LNCAP (cell line): ENCODE measurements around the gene USP43.
A peak's percentile ranks its signal among the peaks of the same experiment; 100 is the strongest.

Source experiments
- CTCF ChIP-seq: fragments of 450-650 bp; IDR thresholded peaks from 2 replicates; pipeline ENCODE4 v1.5.1; 2017; ENCODE audit warnings: mild to moderate bottlenecking

USP43 gene

GRCh38 chr17:9670596-9670995, 25.3 kb downstream of the USP43 start:
- TF ChIP-seq CTCF: no peak

- no peak for TF ChIP-seq CTCF
These were observed 26.2 kb downstream of the USP43 start for GRCh38 chr17:9671559-9671958.

GRCh38 chr17:9672266-9672665, 26.9 kb downstream of the USP43 start:
- no peak for TF ChIP-seq CTCF

GRCh38 chr17:9672691-9673090, 27.4 kb downstream of the USP43 start:
- no peak for TF ChIP-seq CTCF

GRCh38 chr17:9676084-9676483, 30.8 kb downstream of the USP43 start:
- peak; percentile 27; the same call in 1 of the 2 replicates for TF ChIP-seq CTCF

GRCh38 chr17:9676820-9677310, 31.5 kb downstream of the USP43 start:
- TF ChIP-seq CTCF: no peak

GRCh38 chr17:9677411-9677810, 32.1 kb downstream of the USP43 start:
- no peak for TF ChIP-seq CTCF

GRCh38 chr17:9677896-9678295, 32.6 kb downstream of the USP43 start:
- no peak for TF ChIP-seq CTCF
